Lung microvascular endothelial cell (primary cell): ENCODE results near the gene VAT1L. TPM values are rescaled to one million over a fixed set of nuclear protein-coding genes. Genes with fewer than 3 reads are reported as not detected.
A peak's percentile ranks its signal among the peaks of the same experiment; 100 is the strongest.

Experiments
- DNase-seq, 2 donors: peaks; one replicate each; pipeline versions ENCODE4 v3.0.0 to v3.0.0-alpha.2; 2010; ENCODE audit warnings: low read depth in 2 of 2
- total RNA-seq: library from RNA; depleted of rRNA; stranded (reverse); fragments of >200 nt; gene quantifications from 2 replicates; pipeline ENCODE4 v1.2.1, GENCODE V29; 2014

Gene VAT1L
- total RNA-seq, 1 donor from 2014 or later: 0.20 TPM

- DNase-seq: no peak
Measured at GRCh38 chr16:77948835-77949234, 160.5 kb downstream of the VAT1L start.

DNA sequence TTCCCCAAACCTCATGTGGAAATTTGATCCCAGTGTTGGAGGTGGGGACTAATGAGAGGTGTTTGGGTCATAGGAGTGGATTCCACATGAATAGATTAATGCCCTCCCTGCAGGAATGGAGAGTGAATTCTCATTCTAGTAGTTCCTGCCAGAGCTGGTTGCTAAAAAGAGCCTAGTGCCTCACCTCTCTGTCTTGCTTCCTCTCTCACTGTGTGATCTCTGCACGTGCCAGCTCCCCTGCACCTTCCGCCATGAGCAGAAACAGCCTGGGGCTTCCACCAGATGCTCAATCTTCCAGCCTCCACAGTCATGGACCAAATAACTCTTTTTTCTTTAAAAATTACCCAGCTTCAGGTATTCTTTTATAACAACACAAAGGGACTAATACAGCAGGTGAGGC lies 161.1 kb downstream of the VAT1L start:
- no peak for DNase-seq

- peak in 1 of 2 donors; percentile 27 for DNase-seq
Measured at GRCh38 chr16:77951788-77952187, 163.4 kb downstream of the VAT1L start.

GRCh38 chr16:77955127-77955526 lies 166.8 kb downstream of the VAT1L start:
- no peak for DNase-seq

GRCh38 chr16:77956231-77956630 lies 167.9 kb downstream of the VAT1L start:
- DNase-seq: no peak

GRCh38 chr16:77960766-77961165 lies 172.4 kb downstream of the VAT1L start:
- no peak for DNase-seq

GRCh38 chr16:77961814-77962213 lies 173.4 kb downstream of the VAT1L start:
- DNase-seq: no peak

DNA sequence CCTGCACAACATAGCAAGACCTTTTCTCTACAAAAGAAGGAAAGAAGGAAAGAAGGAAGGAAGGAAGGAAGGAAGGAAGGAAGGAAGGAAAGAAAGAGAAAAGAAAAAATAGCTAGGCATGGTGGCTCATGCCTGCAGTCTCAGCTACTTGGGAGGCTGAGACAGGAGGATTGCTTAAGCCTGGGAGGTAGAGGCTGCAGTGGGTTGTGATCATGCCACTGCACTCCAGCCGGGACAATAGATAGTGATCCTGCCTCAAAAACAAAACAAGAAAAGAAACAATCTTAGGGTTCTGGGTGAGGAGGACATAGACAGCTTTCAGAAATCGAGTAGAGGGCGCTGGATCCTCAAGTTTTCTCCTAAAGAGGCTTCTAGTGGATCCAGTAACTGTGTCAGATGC lies 174.3 kb downstream of the VAT1L start:
- no peak for DNase-seq

DNA sequence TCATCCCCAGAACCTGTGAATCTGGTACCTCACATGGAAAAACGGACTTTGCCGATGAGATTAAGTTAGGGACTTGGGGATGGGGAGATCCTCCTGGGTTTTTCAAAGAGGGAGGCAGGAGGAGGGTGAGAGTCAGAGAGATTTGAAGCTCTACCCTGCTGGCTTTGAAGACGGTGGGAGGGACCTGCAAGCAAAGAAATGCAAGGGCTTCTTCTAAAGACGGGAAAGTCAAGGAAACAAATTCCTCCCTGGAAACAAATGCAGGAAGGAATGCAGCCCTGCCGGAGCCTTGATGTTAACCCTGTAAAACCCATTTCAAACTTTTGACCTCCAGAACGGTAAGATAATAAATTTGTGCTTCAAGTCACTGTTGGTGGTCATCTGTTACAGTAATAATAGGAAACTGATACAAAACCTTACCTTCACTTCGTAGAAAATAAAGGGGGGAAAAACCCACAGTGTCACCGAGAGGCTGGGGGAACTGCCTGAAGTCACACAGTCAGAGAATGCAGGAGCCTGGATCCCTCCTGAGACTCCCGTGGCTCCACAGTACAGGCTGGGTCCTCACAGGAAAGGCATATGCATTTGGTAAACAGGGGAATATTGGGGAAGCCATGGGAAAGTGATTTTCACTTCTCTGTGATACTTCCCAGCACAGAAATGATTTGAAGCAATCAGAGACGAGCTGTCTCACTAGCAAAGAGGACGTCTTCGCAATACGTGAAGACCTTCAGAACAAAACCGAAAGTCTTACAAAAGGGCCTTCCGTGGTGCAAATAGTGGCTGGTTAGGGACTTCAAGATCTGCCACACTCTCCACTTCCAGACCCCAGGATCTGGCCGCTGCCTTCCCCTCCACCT lies 175.1 kb downstream of the VAT1L start:
- DNase-seq: no peak

DNA sequence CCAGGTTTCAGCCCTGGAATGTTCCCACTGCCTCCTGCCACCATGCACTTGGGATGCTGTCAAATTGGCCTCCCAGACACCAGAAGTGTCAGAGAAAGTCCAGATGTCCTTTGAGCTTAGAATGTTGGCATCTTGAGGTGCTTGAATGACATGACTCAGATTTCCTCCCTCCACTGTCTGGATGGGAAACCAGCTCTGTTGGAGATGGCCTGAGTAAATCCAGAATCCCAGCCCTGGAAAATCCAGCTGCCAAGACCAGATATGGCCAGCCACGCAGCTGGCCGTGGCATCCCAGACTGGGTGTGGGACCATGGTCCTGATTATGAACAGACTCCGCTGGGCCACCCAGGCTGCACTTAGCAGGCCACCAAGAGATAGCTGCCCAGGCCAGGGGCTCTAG lies 177.0 kb downstream of the VAT1L start:
- DNase-seq: no peak

- DNase-seq: no peak
Measured at GRCh38 chr16:77967054-77967904, 178.9 kb downstream of the VAT1L start.

DNA sequence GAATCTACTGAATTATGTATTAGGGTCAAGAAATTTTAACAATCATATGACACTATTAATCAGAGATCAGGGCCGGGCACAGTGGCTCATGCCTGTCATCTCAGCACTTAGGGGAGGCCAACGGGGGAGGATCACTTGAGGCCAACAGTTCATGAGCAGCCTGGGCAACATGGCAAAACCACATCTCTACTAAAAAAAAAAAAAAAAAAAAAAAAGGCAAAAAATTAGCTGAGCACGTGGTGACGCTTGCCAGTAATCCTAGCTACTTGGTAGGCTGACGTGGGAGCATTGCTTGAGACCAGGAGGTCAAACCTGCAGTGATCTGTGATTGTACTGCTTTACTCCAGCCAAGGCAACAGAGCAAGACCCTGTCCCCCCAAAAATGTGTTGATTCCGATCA lies 181.5 kb downstream of the VAT1L start:
- DNase-seq: no peak

GRCh38 chr16:77970371-77970770 lies 182.0 kb downstream of the VAT1L start:
- DNase-seq: no peak

DNA sequence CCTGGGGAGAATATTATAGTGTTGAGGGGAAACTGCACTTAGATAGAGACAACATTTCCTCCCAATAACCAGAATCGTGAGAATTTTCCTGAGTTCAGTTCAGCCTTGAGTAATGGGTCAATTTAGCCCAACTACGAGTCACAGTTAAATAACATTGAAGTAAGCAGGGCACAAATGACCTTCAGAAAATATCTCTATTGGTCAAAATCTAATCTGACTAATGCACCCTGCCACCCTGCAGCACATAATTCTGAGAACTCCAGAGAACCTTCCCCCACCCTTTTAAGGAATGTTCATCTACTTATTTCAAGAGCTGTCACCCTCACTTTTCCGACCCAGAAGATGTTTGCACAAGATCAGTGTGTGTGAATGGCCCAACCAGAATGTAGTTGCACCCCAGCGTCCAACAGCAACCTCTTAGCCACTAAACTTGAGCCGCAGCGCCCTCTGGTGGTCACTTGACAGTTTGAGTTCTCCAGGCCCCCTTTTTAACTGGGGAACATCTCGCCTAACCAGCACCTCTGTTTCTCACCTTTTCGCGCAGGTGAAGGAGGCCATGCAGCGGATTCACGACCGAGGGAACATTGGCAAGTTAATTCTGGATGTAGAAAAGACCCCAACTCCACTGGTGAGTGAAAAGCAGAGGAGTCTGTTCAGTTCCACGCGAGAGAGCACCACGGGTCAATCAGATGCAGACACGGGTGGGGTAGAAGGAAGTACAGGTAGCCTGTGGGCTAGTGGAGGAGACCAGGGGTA lies 183.1 kb downstream of the VAT1L start:
- DNase-seq: peak; percentile 76 to 82

GRCh38 chr16:77972062-77972392 lies 183.7 kb downstream of the VAT1L start:
- DNase-seq: no peak

- DNase-seq: peak; percentile 24 to 26
Measured at GRCh38 chr16:77974883-77975282, 186.5 kb downstream of the VAT1L start.

DNA sequence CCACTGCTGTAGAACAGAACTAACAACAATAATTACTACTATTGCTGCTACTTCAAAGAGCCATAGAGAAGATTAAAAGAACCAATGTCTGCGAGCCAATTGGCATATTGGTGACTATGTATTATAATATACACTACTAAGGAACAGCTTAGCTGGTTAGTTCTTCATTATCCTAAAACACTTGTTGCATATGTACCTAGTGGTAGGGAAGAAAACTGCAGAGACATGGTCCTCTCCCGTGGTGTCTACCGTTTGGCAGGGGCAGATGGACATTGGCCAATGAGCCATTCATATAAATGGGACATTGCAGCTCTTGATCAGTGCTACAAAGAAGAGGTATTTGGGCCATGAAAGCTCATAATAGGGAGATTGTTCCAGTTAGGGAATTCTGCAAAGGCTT lies 187.6 kb downstream of the VAT1L start:
- DNase-seq: no peak

- DNase-seq: no peak
Measured at GRCh38 chr16:77977339-77977738, 189.0 kb downstream of the VAT1L start.

- no peak for DNase-seq
Measured at GRCh38 chr16:77985111-77985510, 196.7 kb downstream of the VAT1L start.

GRCh38 chr16:77986011-77986740 lies 197.8 kb downstream of the VAT1L start:
- no peak for DNase-seq

DNA sequence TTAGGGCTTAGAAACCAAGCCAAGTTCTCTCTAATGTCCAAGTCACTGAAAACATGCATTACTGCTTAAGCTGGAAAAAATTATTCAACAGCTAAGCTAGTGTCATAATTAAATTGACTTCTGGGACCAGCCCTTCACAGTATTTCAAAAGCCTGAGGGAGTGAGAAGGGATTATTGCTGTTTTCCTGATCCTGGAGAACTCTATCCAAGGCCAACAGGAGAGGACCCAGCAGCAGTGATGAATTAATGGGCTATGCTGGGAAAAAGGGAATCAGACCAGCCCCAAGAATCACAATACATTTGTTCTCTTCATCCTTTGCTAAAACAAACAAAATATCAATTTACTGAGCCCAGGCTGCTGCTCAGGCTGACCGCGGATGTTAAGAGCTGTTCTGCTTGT lies 199.4 kb downstream of the VAT1L start:
- no peak for DNase-seq
